CD4-positive, alpha-beta T cell treated with Interleukin-6 at 100 ng/mL for 8 hours (primary cell): ENCODE measurements around the gene ROBO2.

ENCODE experiments used
- DNase-seq: peaks from one replicate; pipeline ENCODE4 v3.0.0-alpha.2; 2020; ENCODE audit warnings: mixed read lengths, low spot score

The ROBO2 gene

DNA sequence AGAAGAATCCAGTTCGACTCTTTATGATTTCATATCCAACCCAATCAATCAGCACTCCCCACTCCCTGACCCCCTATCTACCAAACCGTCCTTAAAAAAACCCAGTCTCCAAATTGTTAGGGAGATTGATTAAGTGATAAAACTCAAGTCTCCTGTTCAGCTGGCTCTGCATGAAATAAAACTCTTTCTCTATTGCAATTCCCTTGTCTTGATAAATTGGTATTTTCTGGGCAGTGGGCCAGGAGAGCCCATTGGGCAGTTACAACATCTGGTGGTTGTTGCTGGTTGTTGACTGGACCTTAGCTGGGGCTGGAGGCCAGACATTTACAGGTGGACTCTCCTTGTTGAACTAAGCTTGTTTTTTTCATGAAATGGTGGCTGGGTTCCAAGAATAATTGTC, 642.3 kb downstream of the ROBO2 start:
- DNase-seq = no peak

DNA sequence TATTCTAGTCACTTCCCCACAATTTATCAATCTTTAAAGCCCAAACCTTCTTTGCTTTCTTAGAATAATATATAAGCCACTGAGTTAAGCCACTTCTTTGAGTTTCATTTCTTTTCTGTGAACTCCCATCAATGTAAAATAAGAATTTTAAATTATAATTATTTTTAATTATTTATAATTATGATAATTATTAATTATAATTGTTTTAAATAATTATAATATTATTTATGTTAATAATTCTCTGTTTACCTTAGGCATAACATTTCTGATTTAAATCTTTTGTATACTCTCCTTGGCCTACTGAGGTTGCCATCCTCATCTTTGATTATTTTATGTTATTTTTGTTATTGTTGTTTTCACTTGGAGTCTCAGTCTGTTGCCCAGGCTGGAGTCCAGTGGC, 644.2 kb downstream of the ROBO2 start:
- no peak for DNase-seq

GRCh38 chr3:77685713-77686112, 645.8 kb downstream of the ROBO2 start:
- no peak for DNase-seq

- no peak for DNase-seq
Observed at GRCh38 chr3:77686560-77686959, 646.7 kb downstream of the ROBO2 start.

GRCh38 chr3:77687545-77687944, 647.6 kb downstream of the ROBO2 start:
- no peak for DNase-seq

DNA sequence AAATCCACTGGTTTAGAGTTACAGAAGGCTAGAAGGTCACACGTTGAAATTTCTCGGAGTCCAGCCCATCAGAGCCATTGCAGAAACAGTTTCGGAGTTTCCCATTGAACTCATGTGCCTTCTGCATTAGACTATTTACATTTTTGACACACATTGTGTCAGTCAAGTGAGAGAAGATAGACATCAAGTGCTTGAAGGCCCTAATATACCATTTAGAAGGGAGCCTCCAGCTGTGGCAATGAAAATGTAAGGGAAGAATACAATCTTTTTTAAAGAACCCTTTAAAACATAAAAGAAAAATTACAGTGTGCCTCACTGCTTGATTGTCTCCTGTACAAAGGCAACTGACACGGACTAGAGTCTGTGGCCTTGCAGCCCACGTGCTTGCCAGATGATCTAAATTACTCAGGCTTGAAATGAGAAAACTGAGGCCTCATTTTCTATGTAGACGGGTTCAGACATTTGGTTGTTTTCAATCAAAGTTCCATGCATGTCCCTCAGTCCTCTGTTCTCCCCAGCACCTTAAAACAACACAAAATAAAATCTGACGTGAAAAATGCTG, 650.5 kb downstream of the ROBO2 start:
- DNase-seq = no peak

DNA sequence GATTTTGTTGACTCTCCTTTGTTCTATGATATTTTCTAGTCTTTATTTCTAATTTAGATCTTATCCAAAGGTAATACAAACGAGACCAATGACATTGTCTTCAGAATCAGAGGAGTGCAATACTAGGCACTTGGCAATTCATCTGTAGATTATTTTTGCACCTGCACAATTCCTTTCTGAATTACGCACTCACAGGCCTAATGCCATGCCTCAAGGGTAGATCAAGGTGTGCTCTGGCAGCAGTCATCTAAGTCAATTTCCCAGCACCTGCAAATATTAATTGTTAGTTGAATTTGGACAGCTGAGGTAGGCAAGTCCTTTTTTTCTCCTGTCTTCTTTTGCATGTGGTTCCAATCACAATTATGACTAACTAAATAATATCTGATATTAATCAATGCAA, 653.2 kb downstream of the ROBO2 start:
- DNase-seq = no peak

- DNase-seq = no peak
Observed at GRCh38 chr3:77699125-77699691, 659.3 kb downstream of the ROBO2 start.
